Upper lobe of left lung (tissue), 4 donors: ENCODE measurements around the gene KIF1A.

Experiments used
- POLR2AphosphoS5 ChIP-seq, 2 donors: sonication (generic); formaldehyde crosslinking; IDR thresholded peaks; one replicate each; pipeline ENCODE4 v1.5.1; 2017; ENCODE audit warnings: antibody characterized with exemption in 2 of 2
- TF ChIP-seq, protein P1 (sequence below), 6 experiments: fragments of 450-650 bp in 4 of 6; fragments of 200-600 bp in 2 of 6; sonication (generic) in 2 of 6; IDR thresholded peaks; one replicate each; pipeline ENCODE4 v1.5.1; 2016 to 2019; ENCODE audit warnings: antibody characterized with exemption in 6 of 6

DNA sequence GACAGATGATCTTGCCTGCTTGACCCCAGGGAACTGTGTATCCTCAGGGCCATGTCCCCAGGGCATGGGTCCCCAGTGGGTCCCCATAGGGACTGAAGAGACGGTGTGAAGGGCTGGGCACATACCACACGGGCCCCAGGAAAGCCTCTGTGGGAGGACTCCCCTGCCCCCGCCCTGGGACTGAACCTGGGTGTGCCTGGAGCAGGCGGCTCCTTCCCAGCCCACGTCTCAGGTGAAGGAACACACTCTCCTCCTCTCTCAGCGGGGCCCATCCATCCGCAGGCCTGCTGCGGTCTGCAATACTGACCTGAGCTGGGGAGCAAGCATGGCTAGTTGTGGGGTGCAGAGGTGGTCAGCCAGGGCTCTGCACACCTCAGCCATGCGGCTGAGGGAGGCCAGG is 45.2 kb downstream of the KIF1A start:
- TF ChIP-seq, protein P1, sequence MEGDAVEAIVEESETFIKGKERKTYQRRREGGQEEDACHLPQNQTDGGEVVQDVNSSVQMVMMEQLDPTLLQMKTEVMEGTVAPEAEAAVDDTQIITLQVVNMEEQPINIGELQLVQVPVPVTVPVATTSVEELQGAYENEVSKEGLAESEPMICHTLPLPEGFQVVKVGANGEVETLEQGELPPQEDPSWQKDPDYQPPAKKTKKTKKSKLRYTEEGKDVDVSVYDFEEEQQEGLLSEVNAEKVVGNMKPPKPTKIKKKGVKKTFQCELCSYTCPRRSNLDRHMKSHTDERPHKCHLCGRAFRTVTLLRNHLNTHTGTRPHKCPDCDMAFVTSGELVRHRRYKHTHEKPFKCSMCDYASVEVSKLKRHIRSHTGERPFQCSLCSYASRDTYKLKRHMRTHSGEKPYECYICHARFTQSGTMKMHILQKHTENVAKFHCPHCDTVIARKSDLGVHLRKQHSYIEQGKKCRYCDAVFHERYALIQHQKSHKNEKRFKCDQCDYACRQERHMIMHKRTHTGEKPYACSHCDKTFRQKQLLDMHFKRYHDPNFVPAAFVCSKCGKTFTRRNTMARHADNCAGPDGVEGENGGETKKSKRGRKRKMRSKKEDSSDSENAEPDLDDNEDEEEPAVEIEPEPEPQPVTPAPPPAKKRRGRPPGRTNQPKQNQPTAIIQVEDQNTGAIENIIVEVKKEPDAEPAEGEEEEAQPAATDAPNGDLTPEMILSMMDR (IDR thresholded peaks at IDR 0.05), result no peak
- TF ChIP-seq POLR2AphosphoS5 (IDR thresholded peaks at IDR 0.05), result no peak
